ENCODE results near the gene SYNM. TPM values are rescaled to one million over a fixed set of nuclear protein-coding genes. Genes with fewer than 3 reads are reported as not detected.

Gene SYNM
- total RNA-seq, 2 donors from 2014 or later, result 3.3 to 108 TPM

- peak; percentile 86 for TF ChIP-seq CTCF (IDR thresholded peaks at IDR 0.05)
- Histone ChIP-seq H3K27ac (no peak overlapping the region), H3K27me3 (no peaks in the 10 kb centered on the region), H3K4me1 (no peaks in the 10 kb centered on the region), H3K9ac (ENCODE audit: low read depth in 2 of 2, low read length in 2 of 2) (no peak overlapping the region), H3K9me3 (no peaks in the 10 kb centered on the region), H3K4me3 (no peak overlapping the region), H3K36me3 (no peaks in the 10 kb centered on the region)
- intact Hi-C loops (cut with DNase I), result loop anchor here (5.0 to 10.0 kb wide), 2 partner anchors 302 to 554 kb away; no protein-coding TSS in a partner anchor
- DNase-seq, result peak; percentile 55
Measured at GRCh38 chr15:99076555-99077308, 28.1 kb upstream of the SYNM start.

DNA sequence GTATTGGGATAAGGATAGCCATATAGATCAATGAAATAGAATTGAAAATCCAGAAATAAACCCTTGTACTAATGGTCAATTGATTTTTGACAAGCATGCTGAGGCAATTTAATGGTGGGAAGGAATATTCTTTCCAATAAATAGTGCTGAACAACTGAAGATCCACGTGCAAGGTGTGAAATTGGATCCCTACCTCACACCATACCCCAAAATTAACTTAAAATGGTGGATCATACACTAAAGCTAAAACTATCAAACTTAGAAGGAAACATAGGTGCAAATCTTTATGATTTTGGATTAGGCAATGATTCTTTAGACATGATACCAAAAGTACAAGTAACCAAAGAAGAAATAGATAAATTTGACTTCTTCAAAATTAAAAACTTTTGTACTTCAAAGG, 22.1 kb upstream of the SYNM start:
- intact Hi-C loops (cut with DNase I), result no loop called here
- no peaks in the 10 kb centered on the region for H3K9me3 ChIP-seq
- no peaks in the 10 kb centered on the region for H3K27me3 ChIP-seq
- no peak for DNase-seq
- H3K4me1 ChIP-seq, result no peaks in the 10 kb centered on the region
- no peak overlapping the region for H3K27ac ChIP-seq
- TF ChIP-seq CTCF (IDR thresholded peaks at IDR 0.05), result no peak
- no peak overlapping the region for H3K9ac ChIP-seq (ENCODE audit: low read depth in 2 of 2, low read length in 2 of 2)
- H3K36me3 ChIP-seq, result no peaks in the 10 kb centered on the region
- no peak overlapping the region for H3K4me3 ChIP-seq

DNA sequence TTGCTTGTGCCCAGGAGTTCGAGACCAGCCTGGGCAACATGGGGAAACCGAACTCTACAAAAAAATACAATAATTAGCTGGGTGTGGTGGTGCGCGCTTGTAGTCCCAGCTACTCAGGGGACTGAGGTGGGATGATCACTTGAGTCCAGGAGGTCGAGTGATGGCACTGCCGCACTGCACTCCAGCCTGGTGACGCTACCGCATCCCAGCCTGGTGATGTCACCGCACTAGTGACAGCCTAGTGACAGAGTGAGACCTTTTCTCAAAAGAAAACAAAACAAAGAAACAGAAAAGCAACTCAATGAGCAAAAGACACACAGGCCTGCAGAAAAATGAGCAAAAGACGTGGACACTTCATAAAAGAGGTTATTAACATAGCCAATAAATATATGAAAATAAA, 19.9 kb upstream of the SYNM start:
- Histone ChIP-seq H3K27ac (no peak overlapping the region), H3K27me3 (no peaks in the 10 kb centered on the region), H3K9ac (ENCODE audit: low read depth in 2 of 2, low read length in 2 of 2) (no peak overlapping the region), H3K36me3 (no peaks in the 10 kb centered on the region), H3K4me1 (no peaks in the 10 kb centered on the region), H3K9me3 (no peaks in the 10 kb centered on the region), H3K4me3 (no peak overlapping the region)
- no peak for TF ChIP-seq CTCF (IDR thresholded peaks at IDR 0.05)
- no peak for DNase-seq
- intact Hi-C loops (cut with DNase I), result no loop called here

GRCh38 chr15:99085413-99086326, 19.2 kb upstream of the SYNM start:
- intact Hi-C loops (cut with DNase I), result no loop called here
- no peak overlapping the region for H3K4me3 ChIP-seq
- no peaks in the 10 kb centered on the region for H3K27me3 ChIP-seq
- DNase-seq, result no peak
- no peak for TF ChIP-seq CTCF (IDR thresholded peaks at IDR 0.05)
- H3K9ac ChIP-seq (ENCODE audit: low read depth in 2 of 2, low read length in 2 of 2), result no peak overlapping the region
- no peaks in the 10 kb centered on the region for H3K9me3 ChIP-seq
- H3K36me3 ChIP-seq, result no peaks in the 10 kb centered on the region
- H3K4me1 ChIP-seq, result no peaks in the 10 kb centered on the region
- H3K27ac ChIP-seq, result no peak overlapping the region

- no peak for TF ChIP-seq CTCF (IDR thresholded peaks at IDR 0.05)
- no peaks in the 10 kb centered on the region for H3K27me3 ChIP-seq
- H3K36me3 ChIP-seq, result no peaks in the 10 kb centered on the region
- intact Hi-C loops (cut with DNase I), result no loop called here
- H3K9me3 ChIP-seq, result no peaks in the 10 kb centered on the region
- no peak overlapping the region for H3K27ac ChIP-seq
- DNase-seq, result no peak
- H3K4me1 ChIP-seq, result no peaks in the 10 kb centered on the region
- no peak overlapping the region for H3K9ac ChIP-seq (ENCODE audit: low read depth in 2 of 2, low read length in 2 of 2)
- H3K4me3 ChIP-seq, result no peak overlapping the region
Measured at GRCh38 chr15:99086327-99086667, 18.6 kb upstream of the SYNM start.
